K562 (cell line): ENCODE measurements around the gene OR10C1. TPM values are rescaled to one million over a fixed set of nuclear protein-coding genes. Genes with fewer than 3 reads are reported as not detected.

Experiments
- ATAC-seq: fragments of 200-7000 bp; cut with Tn5 transposase; 3 replicates; pipeline ENCODE4 v1.9.1; 2020; ENCODE audit warnings: moderate library complexity
- BruUV-seq: library from RNA; stranded (reverse); fragments of 400-500 nt; replicated peaks from 2 replicates; lab custom pipeline; 2021; lab: Mats Ljungman, UMichigan
- CTCF ChIA-PET: fragments of 300-600 bp; formaldehyde crosslinking; extraction: SDS; loops from one replicate; lab custom pipeline; 2021; ENCODE audit warnings: low intra/inter-chr PET ratio; lab: Yijun Ruan, JAX
- POLR2A ChIA-PET: fragments of 300-600, 350-650 bp; sonication (Branson Sonifier 250); formaldehyde crosslinking; extraction: SDS; loops from one replicate; lab custom pipeline; 2021; ENCODE audit warnings: antibody characterized with exemption, inconsistent platforms; lab: Yijun Ruan, JAX
- DNase-seq, 4 experiments: peaks; one replicate each; pipeline versions ENCODE4 v3.0.0 to v3.0.0-alpha.2; 2011 to 2018; ENCODE audit warnings: low spot score in 3 of 4, mixed read lengths in 3 of 4; ENCODE audit errors: extremely low read depth in 1 of 4
- FAIRE-seq: peaks from 2 replicates; lab custom pipeline; 2011; peaks lifted over from hg19 to GRCh38; lab: Jason Lieb, UNC
- H2AFZ ChIP-seq: 2 replicates; pipeline ENCODE4 v1.6.0; 2011; ENCODE audit warnings: low read depth, low read length, control low read depth, inconsistent platforms
- H3K27ac ChIP-seq: fragments of 200-600 bp; 3 replicates; pipeline ENCODE4 v1.8.0; 2011; ENCODE audit warnings: low read depth, mild to moderate bottlenecking, control low read depth, inconsistent platforms, low read length, moderate library complexity, mixed read lengths; ENCODE audit errors: extremely low read depth
- H3K27me3 ChIP-seq, 2 experiments: fragments of 300-600 bp in 1 of 2; 2 replicates in 1 of 2; 3 replicates in 1 of 2; pipeline versions ENCODE4 v1.6.0 to v1.8.0; 2011; ENCODE audit warnings: inconsistent platforms in 2 of 2, low read length in 2 of 2, mild to moderate bottlenecking in 1 of 2, mixed read lengths in 1 of 2, moderate library complexity in 1 of 2; ENCODE audit not compliant: control insufficient read depth in 2 of 2, insufficient read depth in 2 of 2
- H3K36me3 ChIP-seq: fragments of 300-600 bp; 3 replicates; pipeline ENCODE4 v1.8.0; 2011; ENCODE audit warnings: mild to moderate bottlenecking, low read length, inconsistent platforms; ENCODE audit not compliant: control insufficient read depth, insufficient read depth
- H3K4me1 ChIP-seq, 2 experiments: fragments of 200-600 bp in 1 of 2; replicated peaks in 1 of 2; 2 replicates in 1 of 2; 3 replicates in 1 of 2; pipeline versions ENCODE4 v1.5.1 to v1.8.0; 2011; ENCODE audit warnings: inconsistent platforms in 2 of 2, low read length in 2 of 2, mild to moderate bottlenecking in 1 of 2, mixed read lengths in 1 of 2, moderate library complexity in 1 of 2; ENCODE audit not compliant: control insufficient read depth in 2 of 2, insufficient read depth in 2 of 2
- H3K4me2 ChIP-seq: 2 replicates; pipeline ENCODE4 v1.6.1; 2011; ENCODE audit warnings: low read length, control low read depth, inconsistent platforms, mixed read lengths; ENCODE audit not compliant: insufficient read depth
- H3K4me3 ChIP-seq: fragments of 200-600 bp; sonication (generic), shearing (Covaris generic); 2 replicates; pipeline ENCODE4 v1.5.1; 2016; ENCODE audit warnings: control low read depth, inconsistent platforms
- H3K79me2 ChIP-seq: fragments of 200-600 bp; 3 replicates; pipeline ENCODE4 v1.8.0; 2011; ENCODE audit warnings: low read length, inconsistent platforms; ENCODE audit not compliant: control insufficient read depth, insufficient read depth
- H3K9ac ChIP-seq, 2 experiments: 2 replicates each; pipeline versions ENCODE4 v1.6.0 to v1.6.1; 2011; ENCODE audit warnings: low read depth in 2 of 2, low read length in 2 of 2, control low read depth in 1 of 2, inconsistent platforms in 1 of 2, mild to moderate bottlenecking in 1 of 2, mixed read lengths in 1 of 2; ENCODE audit not compliant: insufficient read depth in 1 of 2
- H3K9me1 ChIP-seq: one replicate; pipeline ENCODE4 v1.6.0; 2011; ENCODE audit warnings: inconsistent platforms, mild to moderate bottlenecking, low read length, moderate library complexity; ENCODE audit not compliant: control insufficient read depth, insufficient read depth
- H3K9me3 ChIP-seq: replicated peaks from 2 replicates; pipeline ENCODE4 v1.5.1; 2011; ENCODE audit warnings: low read depth, low read length, inconsistent platforms; ENCODE audit not compliant: control insufficient read depth, insufficient read depth
- H4K20me1 ChIP-seq: replicated peaks from 2 replicates; pipeline ENCODE4 v1.6.1; 2011; ENCODE audit warnings: low read length, inconsistent platforms, mixed read lengths; ENCODE audit not compliant: control insufficient read depth, insufficient read depth
- AFF1 ChIP-seq, 2 experiments: fragments of 450-650 bp; IDR thresholded peaks; 2 replicates each; pipeline ENCODE4 v1.6.1; 2018; ENCODE audit warnings: mild to moderate bottlenecking in 2 of 2, low read depth in 1 of 2; ENCODE audit not compliant: partially characterized antibody in 2 of 2
- BACH1 ChIP-seq: fragments of 200-800 bp; sonication (Bioruptor generic); IDR thresholded peaks from 2 replicates; pipeline ENCODE4 v1.6.1; 2016; ENCODE audit warnings: missing genetic modification characterization, missing compliant biosample characterization
- BRD9 ChIP-seq: fragments of 450-650 bp; IDR thresholded peaks from 2 replicates; pipeline ENCODE4 v1.6.1; 2018; ENCODE audit warnings: low read depth; ENCODE audit not compliant: partially characterized antibody
- CCAR2 ChIP-seq: fragments of 200-400 bp; formaldehyde crosslinking; IDR thresholded peaks from 2 replicates; pipeline ENCODE4 v1.6.1; 2017; ENCODE audit warnings: mild to moderate bottlenecking, low read depth, low read length
- FIP1L1 ChIP-seq: fragments of 200-400 bp; formaldehyde crosslinking; IDR thresholded peaks from 2 replicates; pipeline ENCODE4 v1.6.1; 2018; ENCODE audit warnings: mild to moderate bottlenecking, low read depth, low read length; ENCODE audit not compliant: poor library complexity, severe bottlenecking
- HOMEZ ChIP-seq: fragments of 250-450 bp; sonication (Bioruptor Pico); IDR thresholded peaks from 2 replicates; pipeline ENCODE4 v1.4.0; 2020; ENCODE audit warnings: mild to moderate bottlenecking, moderate library complexity
- LEF1 ChIP-seq: fragments of 450-650 bp; IDR thresholded peaks from 2 replicates; pipeline ENCODE4 v1.6.1; 2016; ENCODE audit warnings: mild to moderate bottlenecking
- PHF20 ChIP-seq: fragments of 450-650 bp; IDR thresholded peaks from 2 replicates; pipeline ENCODE4 v1.6.1; 2018; ENCODE audit not compliant: partially characterized antibody
- RAD51 ChIP-seq: fragments of 450-650 bp; IDR thresholded peaks from 2 replicates; pipeline ENCODE4 v1.7.1; 2016; ENCODE audit warnings: low read depth, mild to moderate bottlenecking, borderline replicate concordance
- STAG1 ChIP-seq: sonication (generic); formaldehyde crosslinking; IDR thresholded peaks from 2 replicates; pipeline ENCODE4 v1.5.0; 2020; ENCODE audit warnings: missing genetic modification reagents, borderline replicate concordance
- TAL1 ChIP-seq: fragments of 450-650 bp; IDR thresholded peaks from 2 replicates; pipeline ENCODE4 v1.6.1; 2016; ENCODE audit warnings: mild to moderate bottlenecking
- ZBED1 ChIP-seq: IDR thresholded peaks from 2 replicates; pipeline ENCODE4 v1.6.1; 2014
- ZNF695 ChIP-seq: fragments of 450-650 bp; formaldehyde crosslinking; IDR thresholded peaks from 2 replicates; pipeline ENCODE4 v1.4.0; 2020; ENCODE audit warnings: mild to moderate bottlenecking, moderate library complexity
- WGBS: fragments of 100-300 bp; shearing (Covaris generic); methylation state at CpG from one replicate; pipeline ENCODE4 v1.1.6; 2016; ENCODE audit warnings: low coverage, mixed read lengths; ENCODE audit not compliant: insufficient coverage; ENCODE audit errors: missing lambda C conversion rate; 5-methylcytosine and 5-hydroxymethylcytosine counted together
- in situ Hi-C: fragments of 300-500 bp; cut with MboI; formaldehyde crosslinking; loops from 4 replicates; pipeline ENCODE4 v1.15.0; 2018; ENCODE audit warnings: inconsistent platforms, mixed read lengths
- intact Hi-C: fragments of 100-400 bp; cut with micrococcal nuclease; formaldehyde crosslinking; loops from 2 replicates; pipeline ENCODE4 v1.14.2; 2022
- polyA plus RNA-seq, 8 experiments: library from polyadenylated mRNA; depleted of rRNA in 4 of 8; stranded (reverse) in 5 of 8; unstranded in 3 of 8; fragments of >200 nt; fragmentation: Nextera tagmentation in 2 of 8; fragmentation: Illumina TruSeq in 1 of 8; extraction: Ambion mirVana in 2 of 8; extraction: Trizol in 1 of 8; gene quantifications; 2 replicates each; pipeline versions ENCODE4 v1.2.1 to v1.2.3, GENCODE V29; 2011 to 2014; ENCODE audit warnings: inconsistent platforms in 1 of 8, missing spikeins in 1 of 8
- total RNA-seq, 7 experiments: library from RNA; depleted of rRNA in 6 of 7; stranded (reverse); fragments of >200 nt in 6 of 7; fragmentation: Illumina TruSeq in 2 of 7; extraction: Trizol in 2 of 7; gene quantifications; 2 replicates each; pipeline versions ENCODE4 v1.2.1 to v1.2.3, GENCODE V29; 2011 to 2021; ENCODE audit warnings: low replicate concordance in 1 of 7

OR10C1 gene
- total and polyA plus RNA-seq, 9 of the 15 experiments (the other 6 are each of a cell fraction or from before 2014, with no cell fraction given) = not detected

- Histone ChIP-seq H4K20me1 (no peaks in the 10 kb centered on the region), H3K9ac (no peak overlapping the region), H3K79me2 (no peaks in the 10 kb centered on the region), H3K4me3 (no peak overlapping the region), H3K4me2 (no peak overlapping the region), H3K4me1 (no peaks in the 10 kb centered on the region), H3K36me3 (no peaks in the 10 kb centered on the region), H2AFZ (no peak overlapping the region), H3K27me3 (no peaks in the 10 kb centered on the region; a peak in 1 of 5 replicates), H3K27ac (no peak overlapping the region), H3K9me3 (no peaks in the 10 kb centered on the region), H3K9me1 (no peaks in the 10 kb centered on the region)
- ATAC-seq (no peak), DNase-seq (no peak), FAIRE-seq (no peak)
- in situ Hi-C loops (no loop called here), intact Hi-C loops (no loop called here)
- ChIA-PET POLR2A (no interaction called here), CTCF (no interaction called here)
- WGBS = 0% methylated on average over 1 of the region's 1 CpG
- TF ChIP-seq PHF20 (no peak), BACH1 (no peak), STAG1 (CRISPR knock-in tag) (no peak), AFF1 (IDR thresholded peaks at IDR 0.05; ENCODE audit: low read depth in 1 of 2, partially characterized antibody in 2 of 2) (no peak), RAD51 (no peak), LEF1 (no peak), BRD9 (no peak), HOMEZ (CRISPR knock-in tag) (no peak), FIP1L1 (no peak), TAL1 (no peak), ZBED1 (no peak), CCAR2 (no peak), ZNF695 (no peak)
- BruUV-seq = no TSS peak
Observed at GRCh38 chr6:29447670-29448069, 8.6 kb downstream of the OR10C1 start.
